CD14-positive monocyte (primary cell): ENCODE results near the gene MOXD1. TPM values are rescaled to one million over a fixed set of nuclear protein-coding genes. Genes with fewer than 3 reads are reported as not detected.

Experiments
- DNase-seq, 3 donors: peaks; one replicate each; pipeline ENCODE4 v3.0.0-alpha.2; 2011 to 2022
- H2AFZ ChIP-seq: 2 replicates; pipeline ENCODE4 v1.6.0; 2012; ENCODE audit warnings: mild to moderate bottlenecking, low read depth, low read length, inconsistent platforms; ENCODE audit not compliant: insufficient read depth, poor library complexity, severe bottlenecking
- H3K27ac ChIP-seq, 2 donors: 1 replicate in 1 of 2; 2 replicates in 1 of 2; pipeline ENCODE4 v1.5.1; 2012 to 2013; ENCODE audit warnings: low read length in 2 of 2, control low read depth in 1 of 2, inconsistent platforms in 1 of 2, low read depth in 1 of 2, mild to moderate bottlenecking in 1 of 2
- H3K27me3 ChIP-seq, 2 donors: one replicate each; pipeline versions ENCODE4 v1.6.0 to v1.6.1; 2011 to 2013; ENCODE audit warnings: low read length in 2 of 2; ENCODE audit not compliant: control insufficient read depth in 2 of 2, insufficient read depth in 2 of 2
- H3K36me3 ChIP-seq, 2 donors: replicated peaks in 1 of 2; 1 replicate in 1 of 2; 2 replicates in 1 of 2; pipeline versions ENCODE4 v1.5.1 to v1.6.1; 2012 to 2013; ENCODE audit warnings: low read length in 2 of 2, control low read depth in 1 of 2, inconsistent platforms in 1 of 2, mild to moderate bottlenecking in 1 of 2; ENCODE audit not compliant: insufficient read depth in 2 of 2, control insufficient read depth in 1 of 2
- H3K4me1 ChIP-seq, 2 donors: 1 replicate in 1 of 2; 2 replicates in 1 of 2; pipeline versions ENCODE4 v1.5.1 to v1.6.1; 2012 to 2013; ENCODE audit warnings: low read length in 2 of 2, control low read depth in 1 of 2, inconsistent platforms in 1 of 2, mild to moderate bottlenecking in 1 of 2, moderate library complexity in 1 of 2; ENCODE audit not compliant: insufficient read depth in 2 of 2, control insufficient read depth in 1 of 2
- H3K4me2 ChIP-seq: replicated peaks from 2 replicates; pipeline ENCODE3; 2012; ENCODE audit warnings: low read length, moderate library complexity, mild to moderate bottlenecking; ENCODE audit not compliant: poor library complexity, severe bottlenecking; ENCODE audit errors: extremely low read depth
- H3K4me3 ChIP-seq, 3 experiments: fragments of 200-600 bp in 1 of 3; sonication (generic) in 1 of 3; replicated peaks in 1 of 3; 1 replicate in 2 of 3; 2 replicates in 1 of 3; pipeline ENCODE4 v1.5.1; 2011 to 2013; ENCODE audit warnings: low read length in 3 of 3, mild to moderate bottlenecking in 3 of 3, control low read depth in 2 of 3, low read depth in 2 of 3, inconsistent platforms in 1 of 3, moderate library complexity in 1 of 3
- H3K79me2 ChIP-seq: 2 replicates; pipeline ENCODE4 v1.6.0; 2012; ENCODE audit warnings: mild to moderate bottlenecking, control low read depth, inconsistent platforms, low read length, moderate library complexity; ENCODE audit not compliant: insufficient read depth
- H3K9ac ChIP-seq: 2 replicates; pipeline ENCODE4 v1.6.0; 2017; ENCODE audit warnings: low read length, mild to moderate bottlenecking; ENCODE audit not compliant: insufficient read depth, poor library complexity, severe bottlenecking
- H3K9me3 ChIP-seq, 2 donors: replicated peaks in 1 of 2; 1 replicate in 1 of 2; 2 replicates in 1 of 2; pipeline versions ENCODE4 v1.5.1 to v1.6.1; 2012 to 2013; ENCODE audit warnings: low read length in 2 of 2, control low read depth in 1 of 2; ENCODE audit not compliant: control insufficient read depth in 1 of 2, insufficient read depth in 1 of 2
- H4K20me1 ChIP-seq: 2 replicates; pipeline ENCODE4 v1.6.0; 2012; ENCODE audit warnings: mild to moderate bottlenecking, low read length, control low read depth, moderate library complexity; ENCODE audit not compliant: insufficient read depth
- H3K27ac Mint-ChIP-seq, 7 donors: one replicate each; pipeline ENCODE4 v1.8.0; 2020; ENCODE audit warnings: mild to moderate bottlenecking in 7 of 7, mixed read lengths in 7 of 7, moderate library complexity in 6 of 7, inconsistent platforms in 2 of 7
- H3K27me3 Mint-ChIP-seq, 3 donors: one replicate each; pipeline ENCODE4 v1.8.0; 2021 to 2022; ENCODE audit warnings: low read depth in 3 of 3, mild to moderate bottlenecking in 3 of 3, mixed read lengths in 3 of 3, moderate library complexity in 3 of 3, inconsistent platforms in 1 of 3
- H3K36me3 Mint-ChIP-seq, 2 donors: one replicate each; pipeline ENCODE4 v1.8.0; 2020; ENCODE audit warnings: mixed read lengths in 2 of 2, inconsistent platforms in 1 of 2, mild to moderate bottlenecking in 1 of 2
- H3K4me1 Mint-ChIP-seq: one replicate; pipeline ENCODE4 v1.8.0; 2020; ENCODE audit warnings: mild to moderate bottlenecking, mixed read lengths
- H3K4me3 Mint-ChIP-seq, 2 donors: one replicate each; pipeline ENCODE4 v1.8.0; 2020; ENCODE audit warnings: mild to moderate bottlenecking in 2 of 2, mixed read lengths in 2 of 2, moderate library complexity in 1 of 2
- H3K9me3 Mint-ChIP-seq, 7 donors: one replicate each; pipeline ENCODE4 v1.8.0; 2020 to 2022; ENCODE audit warnings: mixed read lengths in 7 of 7, mild to moderate bottlenecking in 6 of 7, moderate library complexity in 6 of 7, inconsistent platforms in 2 of 7
- CTCF ChIP-seq: fragments of 200-600 bp; IDR thresholded peaks from one replicate; pipeline ENCODE4 v1.8.0; 2022; ENCODE audit warnings: antibody characterized with exemption, mild to moderate bottlenecking
- WGBS: methylation state at CpG from one replicate; pipeline ENCODE4 v1.1.5; 2013; ENCODE audit warnings: missing lambda C conversion rate; ENCODE audit not compliant: insufficient coverage; 5-methylcytosine and 5-hydroxymethylcytosine counted together
- intact Hi-C, 2 donors: fragments of 100-400 bp; cut with micrococcal nuclease; formaldehyde crosslinking; loops; one replicate each; pipeline versions ENCODE4 v1.15.0 to v1.15.1; 2023
- polyA plus RNA-seq, 3 donors: library from polyadenylated mRNA; depleted of rRNA in 1 of 3; unstranded in 2 of 3; stranded (reverse) in 1 of 3; fragments of 300-500 nt in 2 of 3; fragments of >200 nt in 1 of 3; fragmentation: Illumina TruSeq in 2 of 3; gene quantifications; 1 replicate in 2 of 3; 2 replicates in 1 of 3; pipeline ENCODE4 v1.2.3, GENCODE V29; 2012 to 2021

Gene MOXD1
- polyA plus RNA-seq, 3 donors, result not detected

GRCh38 chr6:132392270-132392646, 9.0 kb downstream of the MOXD1 start:
- Histone ChIP-seq H3K79me2 (no peaks in the 10 kb centered on the region), H3K9ac (no peak overlapping the region), H3K4me3 (no peak overlapping the region), H3K9me3 (peaks cover 0 to 8% of the 10 kb centered on the region in 2 donors), H3K27me3 (peaks cover 0 to 5% of the 10 kb centered on the region in 2 donors), H3K27ac (no peak overlapping the region), H3K36me3 (no peaks in the 10 kb centered on the region), H3K4me1 (no peaks in the 10 kb centered on the region), H2AFZ (no peak overlapping the region), H3K4me2 (no peak overlapping the region), H4K20me1 (no peaks in the 10 kb centered on the region)
- WGBS, result 94% methylated on average over 2 of the region's 5 CpGs
- TF ChIP-seq CTCF, result no peak
- Mint-ChIP-seq H3K9me3 (peaks cover 12 to 24% (median 21%) of the 10 kb centered on the region in 7 donors), H3K27me3 (peaks cover 6 to 23% (median 11%) of the 10 kb centered on the region in 3 donors), H3K4me1 (no peaks in the 10 kb centered on the region), H3K36me3 (no peaks in the 10 kb centered on the region), H3K27ac (no peak overlapping the region), H3K4me3 (no peak overlapping the region)
- intact Hi-C loops, result no loop called here
- no peak for DNase-seq

GRCh38 chr6:132391391-132392269, 9.6 kb downstream of the MOXD1 start:
- DNase-seq, result no peak
- Histone ChIP-seq H2AFZ (no peak overlapping the region), H4K20me1 (no peaks in the 10 kb centered on the region), H3K9me3 (peaks cover 0 to 8% of the 10 kb centered on the region in 2 donors), H3K4me3 (no peak overlapping the region), H3K4me1 (no peaks in the 10 kb centered on the region), H3K4me2 (no peak overlapping the region), H3K27me3 (no peaks in the 10 kb centered on the region), H3K9ac (no peak overlapping the region), H3K36me3 (no peaks in the 10 kb centered on the region), H3K27ac (no peak overlapping the region), H3K79me2 (no peaks in the 10 kb centered on the region)
- Mint-ChIP-seq H3K27ac (no peak overlapping the region), H3K4me1 (no peaks in the 10 kb centered on the region), H3K9me3 (peaks cover 12 to 24% (median 21%) of the 10 kb centered on the region in 7 donors), H3K36me3 (no peaks in the 10 kb centered on the region), H3K27me3 (peaks cover 4 to 18% (median 10%) of the 10 kb centered on the region in 3 donors), H3K4me3 (no peak overlapping the region)
- intact Hi-C loops, result no loop called here
- no peak for TF ChIP-seq CTCF
- WGBS, result 75% methylated on average over 8 of the region's 12 CpGs
